C4-2B (cell line): ENCODE data around the gene POLR2B.

Experiments used
- CTCF ChIP-seq: fragments of 450-650 bp; conservative IDR thresholded peaks from 2 replicates; pipeline ENCODE4 v1.5.1; 2017; ENCODE audit warnings: mild to moderate bottlenecking
- ZFX ChIP-seq: fragments of 450-650 bp; IDR thresholded peaks from 2 replicates; pipeline ENCODE4 v1.6.1; 2017

- TF ChIP-seq CTCF = no peak
- no peak for TF ChIP-seq ZFX
These were observed 40.3 kb downstream of the POLR2B start for GRCh38 chr4:57018980-57019379.
